GM12878 (cell line): ENCODE data around the gene ANXA4. TPM values are rescaled to one million over a fixed set of nuclear protein-coding genes. Genes with fewer than 3 reads are reported as not detected.

Source experiments
- ATAC-seq: fragments of 200-7000 bp; cut with Tn5 transposase; 3 replicates; pipeline ENCODE4 v1.9.1; 2020; ENCODE audit warnings: mild to moderate bottlenecking, moderate library complexity
- BruUV-seq: library from RNA; stranded (reverse); fragments of 400-500 nt; replicated peaks from 2 replicates; lab custom pipeline; 2021; lab: Mats Ljungman, UMichigan
- CTCF ChIA-PET: fragments of 300-600 bp; sonication (Branson Sonifier 250); formaldehyde crosslinking; extraction: SDS; loops from one replicate; lab custom pipeline; 2021; ENCODE audit warnings: inconsistent platforms; lab: Yijun Ruan, JAX
- POLR2A ChIA-PET: fragments of 350-600 bp; formaldehyde crosslinking; extraction: SDS; loops from one replicate; lab custom pipeline; 2021; ENCODE audit warnings: inconsistent platforms; lab: Charles Lee
- RAD21 ChIA-PET: fragments of 300-600 bp; sonication (Branson Sonifier 250); formaldehyde crosslinking; loops from one replicate; lab custom pipeline; 2023; ENCODE audit warnings: antibody characterized with exemption; ENCODE audit not compliant: unreplicated experiment; lab: Charles Lee
- SMC1A ChIA-PET: fragments of 300-600 bp; sonication (Branson Sonifier 250); formaldehyde crosslinking; loops from one replicate; lab custom pipeline; 2023; ENCODE audit not compliant: unreplicated experiment, uncharacterized antibody; lab: Charles Lee
- DNase-seq: peaks from one replicate; pipeline ENCODE4 v3.0.0-alpha.2; 2011; ENCODE audit warnings: low read depth, low spot score
- FAIRE-seq: peaks from 3 replicates; lab custom pipeline; 2011; peaks lifted over from hg19 to GRCh38; lab: Jason Lieb, UNC
- H2AFZ ChIP-seq: 2 replicates; pipeline ENCODE4 v1.6.0; 2011; ENCODE audit warnings: low read depth, low read length, control low read depth; ENCODE audit not compliant: control insufficient read depth
- H3K27ac ChIP-seq: 2 replicates; pipeline ENCODE4 v1.5.1; 2011; ENCODE audit warnings: control low read depth; ENCODE audit not compliant: control insufficient read depth, insufficient read depth
- H3K27me3 ChIP-seq, 2 experiments: replicated peaks in 1 of 2; 2 replicates each; pipeline versions ENCODE4 v1.6.0 to v1.6.1; 2011; ENCODE audit warnings: low read length in 1 of 2; ENCODE audit not compliant: control insufficient read depth in 2 of 2, insufficient read depth in 2 of 2
- H3K36me3 ChIP-seq, 2 experiments: 2 replicates each; pipeline ENCODE4 v1.5.1; 2011; ENCODE audit warnings: low read length in 1 of 2; ENCODE audit not compliant: control insufficient read depth in 2 of 2, insufficient read depth in 2 of 2
- H3K4me1 ChIP-seq: 2 replicates; pipeline ENCODE4 v1.6.1; 2011; ENCODE audit warnings: mild to moderate bottlenecking, low read length, moderate library complexity, mixed read lengths; ENCODE audit not compliant: control insufficient read depth, insufficient read depth
- H3K4me2 ChIP-seq: 2 replicates; pipeline ENCODE4 v1.6.0; 2011; ENCODE audit warnings: control low read depth; ENCODE audit not compliant: control insufficient read depth, insufficient read depth
- H3K4me3 ChIP-seq: fragments of 200-600 bp; sonication (generic); 2 replicates; pipeline ENCODE4 v1.5.1; 2016
- H3K79me2 ChIP-seq: 2 replicates; pipeline ENCODE4 v1.6.0; 2011; ENCODE audit warnings: low read length; ENCODE audit not compliant: control insufficient read depth, insufficient read depth
- H3K9ac ChIP-seq: 2 replicates; pipeline ENCODE4 v1.8.0; 2011; ENCODE audit warnings: low read length, control low read depth, mixed read lengths; ENCODE audit not compliant: control insufficient read depth, insufficient read depth
- H3K9me3 ChIP-seq: replicated peaks from 3 replicates; pipeline ENCODE4 v1.5.1; 2011; ENCODE audit warnings: mild to moderate bottlenecking, low read length; ENCODE audit not compliant: control insufficient read depth, insufficient read depth
- H4K20me1 ChIP-seq: 2 replicates; pipeline ENCODE4 v1.6.0; 2011; ENCODE audit not compliant: control insufficient read depth, insufficient read depth
- BMI1 ChIP-seq: fragments of 450-650 bp; IDR thresholded peaks from 2 replicates; pipeline ENCODE4 v1.6.1; 2016; ENCODE audit warnings: mild to moderate bottlenecking, moderate library complexity, borderline replicate concordance
- PAX8 ChIP-seq: fragments of 450-650 bp; IDR thresholded peaks from 2 replicates; pipeline ENCODE4 v1.6.1; 2017; ENCODE audit warnings: mild to moderate bottlenecking, moderate library complexity
- SPI1 ChIP-seq: IDR thresholded peaks from 2 replicates; pipeline ENCODE4 v1.6.1; 2011; ENCODE audit warnings: low read depth, mild to moderate bottlenecking, low read length, moderate library complexity, borderline replicate concordance; ENCODE audit not compliant: insufficient read depth
- ZNF274 ChIP-seq: IDR thresholded peaks from one replicate; pipeline ENCODE4 v1.8.0; 2011; ENCODE audit not compliant: insufficient read length, insufficient read depth
- WGBS: methylation state at CpG from one replicate; pipeline ENCODE4 v1.1.6; 2016; ENCODE audit warnings: low lambda C conversion rate; ENCODE audit not compliant: insufficient replicate concordance, insufficient coverage; ENCODE audit errors: missing lambda C conversion rate; 5-methylcytosine and 5-hydroxymethylcytosine counted together
- in situ Hi-C: fragments of 300-500 bp; cut with MboI; formaldehyde crosslinking; loops from 9 replicates; pipeline ENCODE4 v1.14.3; 2018; ENCODE audit warnings: mixed read lengths
- intact Hi-C: fragments of 100-400 bp; cut with micrococcal nuclease; formaldehyde crosslinking; loops from one replicate; pipeline ENCODE4 v1.14.2; 2022; ENCODE audit not compliant: unreplicated experiment
- polyA plus RNA-seq, 11 experiments: library from polyadenylated mRNA; depleted of rRNA in 4 of 11; unstranded in 6 of 11; stranded (reverse) in 5 of 11; fragments of >200 nt; fragmentation: Nextera tagmentation in 4 of 11; fragmentation: Illumina TruSeq in 1 of 11; extraction: Ambion mirVana in 4 of 11; extraction: Trizol in 1 of 11; gene quantifications; 1 replicate in 1 of 11; 2 replicates in 10 of 11; pipeline versions ENCODE4 v1.2.1 to v1.2.3, GENCODE V29; 2011 to 2016; ENCODE audit warnings: inconsistent platforms in 2 of 11, missing spikeins in 2 of 11, low read depth in 1 of 11
- total RNA-seq, 4 experiments: library from RNA; depleted of rRNA in 3 of 4; stranded (reverse); fragments of >200 nt in 3 of 4; fragmentation: Illumina TruSeq in 1 of 4; extraction: Trizol in 1 of 4; gene quantifications; 2 replicates each; pipeline versions ENCODE4 v1.2.1 to v1.2.3, GENCODE V29; 2013 to 2021
- TF ChIP-seq, protein P1 (sequence below): IDR thresholded peaks from 2 replicates; pipeline ENCODE4 v1.6.1; 2011; ENCODE audit warnings: low read depth, low read length, improper control_type of control experiment, borderline replicate concordance

ANXA4 gene
- total and polyA plus RNA-seq, 10 of the 15 experiments (the other 5 are each of a cell fraction or from before 2014, with no cell fraction given) = 16.3 to 97.2 (median 71.0) TPM

DNA sequence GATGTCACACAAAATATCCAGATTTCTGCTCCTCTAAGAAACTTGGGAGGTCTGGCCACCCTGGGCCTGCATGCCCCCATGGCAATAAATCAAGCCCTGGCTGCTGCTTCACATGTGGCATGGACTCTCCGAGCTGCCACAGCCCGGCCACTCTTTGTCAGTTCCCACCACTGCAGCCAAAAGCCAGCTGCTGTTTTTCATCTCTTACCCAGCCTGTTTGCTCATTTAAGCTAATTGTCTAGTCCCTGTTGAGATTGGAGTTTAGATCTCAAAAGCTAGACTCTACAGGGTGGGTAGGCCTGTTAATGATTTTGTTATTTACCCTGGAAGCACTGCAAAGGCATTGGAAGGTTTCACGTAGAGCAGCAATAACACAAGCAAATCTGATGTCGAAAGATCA is 20.9 kb upstream of the ANXA4 start:
- ChIA-PET RAD21 (interaction anchor here (0.8 to 1.1 kb wide), 2 partner anchors 95 to 155 kb away, joined by 3 read pairs; no protein-coding TSS in a partner anchor), SMC1A (interaction anchor here (4.4 kb wide), 1 partner anchor 96 kb away, joined by 28 read pairs; no protein-coding TSS in a partner anchor), POLR2A (interaction anchor here (1.4 kb wide), 1 partner anchor 95 kb away, joined by 3 read pairs; no protein-coding TSS in a partner anchor), CTCF (interaction anchor here (1.0 to 11.6 kb wide), 7 partner anchors 13 to 267 kb away, joined by 3 to 293 read pairs (median 5); partner anchors contain the start of genes ANXA4 and SNRNP27)
- Histone ChIP-seq H3K4me1 (peaks cover 12% of the 10 kb centered on the region), H3K36me3 (no peaks in the 10 kb centered on the region), H4K20me1 (no peaks in the 10 kb centered on the region), H3K9me3 (no peaks in the 10 kb centered on the region), H3K27me3 (no peaks in the 10 kb centered on the region), H3K9ac (no peak overlapping the region), H3K4me2 (no peak overlapping the region)
- no TSS peak for BruUV-seq
- intact Hi-C loops = loop anchor here (5.0 kb wide), 2 partner anchors 111 to 191 kb away; no protein-coding TSS in a partner anchor
- ATAC-seq = no peak
- FAIRE-seq = no peak
- 74% methylated on average over 4 of the region's 4 CpGs for WGBS
- no peak for TF ChIP-seq BMI1
- no peak for TF ChIP-seq SPI1
- TF ChIP-seq, protein P1, sequence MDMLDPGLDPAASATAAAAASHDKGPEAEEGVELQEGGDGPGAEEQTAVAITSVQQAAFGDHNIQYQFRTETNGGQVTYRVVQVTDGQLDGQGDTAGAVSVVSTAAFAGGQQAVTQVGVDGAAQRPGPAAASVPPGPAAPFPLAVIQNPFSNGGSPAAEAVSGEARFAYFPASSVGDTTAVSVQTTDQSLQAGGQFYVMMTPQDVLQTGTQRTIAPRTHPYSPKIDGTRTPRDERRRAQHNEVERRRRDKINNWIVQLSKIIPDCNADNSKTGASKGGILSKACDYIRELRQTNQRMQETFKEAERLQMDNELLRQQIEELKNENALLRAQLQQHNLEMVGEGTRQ = no peak
- no peak for TF ChIP-seq ZNF274
- no peak for TF ChIP-seq PAX8
- TF ChIP-seq, all 136 proteins: peak for 0
- Histone ChIP-seq H3K27ac (no peak overlapping the region), H3K79me2 (no peaks in the 10 kb centered on the region), H2AFZ (no peak overlapping the region), H3K4me3 (no peak overlapping the region)
- DNase-seq = no peak
- in situ Hi-C loops = loop anchor here (5.0 to 25.0 kb wide), 3 partner anchors 91 to 709 kb away; partner anchors contain the start of genes ANTXR1 and SNRNP27
